GM12801 (cell line): ENCODE data around the gene STARD4.

Experiments
- TF ChIP-seq, protein P1 (sequence below): IDR thresholded peaks from one replicate; pipeline ENCODE4 v1.5.1; 2011; ENCODE audit warnings: control low read depth; ENCODE audit not compliant: insufficient read length; ENCODE audit errors: extremely low read depth

The STARD4 gene

DNA sequence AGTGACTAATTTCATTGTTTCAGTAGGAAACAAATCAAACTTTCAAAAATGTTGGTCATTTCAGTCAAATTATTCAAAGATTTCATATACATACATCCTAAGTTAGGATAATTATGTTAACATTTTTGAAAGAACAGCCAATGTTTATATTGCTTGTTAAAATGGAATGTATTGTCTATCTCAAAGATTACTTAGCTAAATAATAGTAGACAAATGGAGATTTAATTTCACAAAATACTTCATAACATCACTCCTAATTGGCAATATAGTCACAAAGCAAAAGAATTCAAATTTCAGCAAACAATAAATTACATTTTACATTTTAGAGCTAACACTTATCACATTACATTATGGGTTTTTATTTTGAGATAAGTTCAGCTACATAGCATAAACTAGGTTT, 25.4 kb downstream of the STARD4 start:
- TF ChIP-seq, protein P1, sequence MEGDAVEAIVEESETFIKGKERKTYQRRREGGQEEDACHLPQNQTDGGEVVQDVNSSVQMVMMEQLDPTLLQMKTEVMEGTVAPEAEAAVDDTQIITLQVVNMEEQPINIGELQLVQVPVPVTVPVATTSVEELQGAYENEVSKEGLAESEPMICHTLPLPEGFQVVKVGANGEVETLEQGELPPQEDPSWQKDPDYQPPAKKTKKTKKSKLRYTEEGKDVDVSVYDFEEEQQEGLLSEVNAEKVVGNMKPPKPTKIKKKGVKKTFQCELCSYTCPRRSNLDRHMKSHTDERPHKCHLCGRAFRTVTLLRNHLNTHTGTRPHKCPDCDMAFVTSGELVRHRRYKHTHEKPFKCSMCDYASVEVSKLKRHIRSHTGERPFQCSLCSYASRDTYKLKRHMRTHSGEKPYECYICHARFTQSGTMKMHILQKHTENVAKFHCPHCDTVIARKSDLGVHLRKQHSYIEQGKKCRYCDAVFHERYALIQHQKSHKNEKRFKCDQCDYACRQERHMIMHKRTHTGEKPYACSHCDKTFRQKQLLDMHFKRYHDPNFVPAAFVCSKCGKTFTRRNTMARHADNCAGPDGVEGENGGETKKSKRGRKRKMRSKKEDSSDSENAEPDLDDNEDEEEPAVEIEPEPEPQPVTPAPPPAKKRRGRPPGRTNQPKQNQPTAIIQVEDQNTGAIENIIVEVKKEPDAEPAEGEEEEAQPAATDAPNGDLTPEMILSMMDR, result no peak

- TF ChIP-seq, protein P1, result no peak
These were observed 26.3 kb downstream of the STARD4 start for GRCh38 chr5:111486055-111486454.

- TF ChIP-seq, protein P1, result no peak
These were observed 32.0 kb downstream of the STARD4 start for GRCh38 chr5:111480346-111480745.

DNA sequence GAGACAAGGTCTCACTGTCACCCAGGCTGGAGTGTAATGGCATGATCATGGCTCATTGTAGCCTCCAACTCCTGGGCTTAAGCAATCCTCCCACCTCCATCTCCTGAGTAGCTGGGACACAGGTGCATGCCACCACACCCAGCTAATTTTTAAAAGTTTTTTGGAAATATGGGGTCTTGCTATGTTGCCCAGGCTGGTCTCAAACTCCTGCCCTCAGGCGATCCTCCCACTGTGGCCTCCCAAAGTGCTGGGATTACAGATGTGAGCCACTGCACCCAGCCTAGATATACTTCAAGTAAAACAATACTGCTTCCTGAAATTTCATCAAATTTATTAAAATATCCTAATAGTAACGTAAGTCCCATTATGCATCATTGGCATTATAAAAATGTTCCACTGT, 33.4 kb downstream of the STARD4 start:
- TF ChIP-seq, protein P1, result no peak

- TF ChIP-seq, protein P1, result no peak
These were observed 34.1 kb downstream of the STARD4 start for GRCh38 chr5:111478266-111478665.

DNA sequence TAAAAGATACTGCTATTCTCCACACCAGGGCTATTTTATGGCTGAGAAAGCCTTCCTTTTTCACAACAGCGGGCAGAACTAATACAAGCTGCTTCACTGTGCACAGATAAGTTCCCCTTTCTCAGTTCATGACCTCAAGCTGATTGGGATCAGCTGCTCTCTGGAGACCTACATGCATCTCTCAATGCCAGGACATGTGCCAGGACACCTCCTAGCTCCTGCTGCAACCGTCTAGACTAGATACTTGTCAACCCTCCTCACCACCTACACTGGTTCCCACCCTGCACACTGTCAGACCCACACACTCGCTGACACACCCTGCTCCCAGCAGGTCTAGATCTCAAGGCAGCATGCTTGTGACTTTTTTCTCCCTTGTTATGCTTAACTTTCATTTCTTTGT, 39.8 kb downstream of the STARD4 start:
- TF ChIP-seq, protein P1, result no peak

DNA sequence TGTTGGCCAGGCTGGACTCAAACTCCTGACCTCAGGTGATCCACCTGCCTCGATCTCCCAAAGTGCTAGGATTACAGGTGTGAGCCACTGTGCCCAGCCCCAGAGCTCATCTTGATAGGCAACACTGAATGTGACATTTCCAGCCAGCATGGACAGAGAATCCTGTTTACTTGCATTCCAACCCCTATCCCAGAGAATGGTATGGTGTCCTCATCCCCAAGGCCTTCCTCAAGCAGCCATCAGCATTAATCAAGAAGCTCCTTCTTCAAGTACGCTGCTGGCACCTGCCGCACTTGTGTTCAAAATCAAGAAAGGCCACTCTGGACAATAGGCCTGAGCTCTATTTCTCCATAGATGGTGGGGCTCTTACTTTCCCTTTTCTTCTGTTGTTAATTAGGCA, 40.2 kb downstream of the STARD4 start:
- TF ChIP-seq, protein P1, result no peak

- TF ChIP-seq, protein P1, result no peak
These were observed 42.4 kb downstream of the STARD4 start for GRCh38 chr5:111469903-111470302.
